GM18520 (cell line): ENCODE results near the gene MGMT.

Source experiments
- ATAC-seq: cut with Tn5 transposase; IDR thresholded peaks from one replicate; pipeline ENCODE4 v1.9.1; 2021; ENCODE audit not compliant: unreplicated experiment

The MGMT gene

DNA sequence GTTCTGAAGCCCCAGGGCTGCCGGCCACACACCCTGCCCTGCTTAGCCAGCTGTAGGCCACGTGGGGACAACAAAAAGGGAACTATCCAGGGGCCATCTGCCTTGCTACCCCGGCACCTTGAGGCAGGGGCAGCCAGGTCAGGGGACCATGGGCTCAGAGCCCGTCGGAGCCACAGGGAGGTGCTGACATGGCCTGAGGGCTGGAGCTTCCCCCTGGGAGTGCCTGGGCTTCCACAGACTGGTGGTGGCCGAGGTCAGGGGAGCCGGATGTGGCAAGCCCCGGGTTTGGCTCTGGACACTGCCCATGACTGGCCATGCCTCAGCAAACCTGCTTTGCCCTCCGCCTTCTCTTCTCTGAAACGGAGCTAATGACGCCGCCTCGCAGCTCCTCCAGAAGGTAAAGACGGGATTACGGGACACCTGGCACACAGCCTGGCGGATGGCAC, 318.5 kb downstream of the MGMT start:
- no peak for ATAC-seq

DNA sequence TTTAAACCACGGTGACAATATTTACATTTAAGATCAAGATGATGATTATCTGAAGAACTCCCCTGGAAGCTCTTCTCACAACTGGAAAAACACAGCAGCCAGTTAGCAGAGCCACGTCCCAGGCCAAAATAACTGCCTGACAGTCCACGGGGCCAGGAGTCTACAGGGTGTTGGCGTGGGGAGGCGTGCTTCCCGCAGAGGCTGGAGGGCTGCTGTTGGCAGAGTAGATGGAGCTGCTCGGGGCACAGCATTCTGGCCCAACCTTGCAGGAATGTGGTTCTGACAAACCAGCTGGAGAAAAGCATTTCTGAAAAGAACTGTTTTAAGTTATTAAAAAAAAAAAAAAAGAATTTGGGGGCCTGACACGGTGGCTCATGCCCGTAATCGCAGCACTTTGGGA, 319.2 kb downstream of the MGMT start:
- no peak for ATAC-seq

DNA sequence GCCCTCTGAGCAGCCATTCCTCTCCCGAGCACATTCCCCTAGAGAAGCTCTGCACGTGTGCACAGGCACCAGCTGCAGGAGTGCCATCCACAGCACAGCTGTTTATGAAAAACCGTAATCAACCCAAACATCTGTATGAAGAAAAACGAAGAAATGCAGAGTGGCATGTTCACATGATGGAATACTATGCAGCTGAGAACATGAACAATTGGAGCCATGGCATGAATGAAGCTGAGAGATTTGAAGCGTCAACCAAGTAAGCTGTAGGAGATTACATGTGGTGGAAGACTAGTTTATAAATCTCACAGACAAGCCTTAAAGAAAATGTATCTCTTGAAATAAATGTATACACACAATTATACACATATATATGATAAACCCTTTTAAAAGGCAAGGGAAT, 320.5 kb downstream of the MGMT start:
- ATAC-seq, result no peak

DNA sequence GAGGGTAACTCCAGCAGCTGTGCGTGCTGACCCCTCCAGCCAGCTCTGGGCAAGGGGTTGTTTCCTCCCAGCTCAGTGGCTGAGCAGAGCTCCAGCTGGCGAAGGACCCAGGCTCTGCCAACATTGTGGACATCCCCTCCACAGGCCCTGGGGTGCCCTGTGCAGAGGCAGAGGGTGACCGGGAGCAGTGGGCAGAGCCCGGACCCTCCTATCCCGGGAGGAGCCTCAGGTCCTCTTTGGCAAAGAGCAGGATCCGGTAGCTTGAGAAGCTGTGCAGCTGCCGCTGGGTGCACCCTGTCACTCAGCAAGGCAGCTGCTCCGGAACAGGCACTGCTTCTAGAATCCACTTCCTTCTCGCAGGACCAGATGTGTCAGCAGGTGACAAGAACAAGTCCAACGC, 321.2 kb downstream of the MGMT start:
- no peak for ATAC-seq

DNA sequence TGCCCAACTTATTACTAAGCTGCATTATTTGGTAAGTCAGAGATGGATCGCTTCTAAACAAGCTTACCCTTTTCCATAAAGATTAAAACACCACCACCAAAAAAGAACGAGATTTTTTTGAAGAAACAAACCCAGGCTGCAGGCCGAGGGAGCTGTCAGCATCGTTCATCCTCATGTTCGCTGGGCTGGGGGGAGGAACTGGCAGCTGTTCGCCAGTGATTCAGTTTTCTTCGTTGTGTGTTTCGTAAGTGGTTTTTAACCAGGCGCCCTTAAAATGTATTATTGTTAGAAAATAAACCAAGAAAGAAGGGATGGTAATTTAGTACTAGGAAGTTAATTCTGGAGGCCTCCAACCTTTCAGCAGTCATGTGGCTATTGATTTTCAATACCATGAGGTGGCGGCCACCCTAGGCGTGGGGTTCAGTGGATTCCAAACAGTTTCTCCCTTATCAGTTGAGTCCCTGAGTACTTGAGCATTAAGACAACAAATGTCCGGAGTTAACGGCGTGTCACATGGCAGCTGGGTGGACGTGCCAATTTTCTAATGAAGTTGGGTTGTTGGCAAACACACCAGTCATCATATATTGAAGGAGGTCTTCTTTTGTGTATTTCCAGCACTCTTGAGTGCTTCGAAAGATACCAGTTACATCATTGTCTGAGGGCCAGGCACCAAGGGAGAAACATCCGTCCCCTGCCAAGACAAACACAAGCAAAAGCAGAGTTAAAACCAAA, 323.8 kb downstream of the MGMT start:
- no peak for ATAC-seq

DNA sequence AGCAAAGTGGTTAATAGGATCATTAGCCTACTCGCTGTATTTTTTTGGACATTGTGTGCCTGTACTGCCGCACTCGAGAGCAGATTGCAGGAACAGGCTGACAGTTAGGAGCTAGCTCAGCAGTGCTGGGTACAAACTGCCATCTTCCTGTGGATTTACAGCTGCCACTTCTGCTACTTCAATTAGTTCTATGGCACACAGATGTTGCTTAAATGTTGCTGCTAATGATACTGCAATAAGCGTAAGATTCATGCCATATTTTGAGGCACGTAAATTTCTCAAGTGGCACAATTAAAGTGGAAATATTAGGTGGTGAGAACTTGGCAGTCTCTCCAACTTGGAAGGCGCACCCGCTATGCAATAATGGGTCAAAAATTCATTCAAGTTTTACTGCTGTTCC, 325.1 kb downstream of the MGMT start:
- ATAC-seq, result no peak

DNA sequence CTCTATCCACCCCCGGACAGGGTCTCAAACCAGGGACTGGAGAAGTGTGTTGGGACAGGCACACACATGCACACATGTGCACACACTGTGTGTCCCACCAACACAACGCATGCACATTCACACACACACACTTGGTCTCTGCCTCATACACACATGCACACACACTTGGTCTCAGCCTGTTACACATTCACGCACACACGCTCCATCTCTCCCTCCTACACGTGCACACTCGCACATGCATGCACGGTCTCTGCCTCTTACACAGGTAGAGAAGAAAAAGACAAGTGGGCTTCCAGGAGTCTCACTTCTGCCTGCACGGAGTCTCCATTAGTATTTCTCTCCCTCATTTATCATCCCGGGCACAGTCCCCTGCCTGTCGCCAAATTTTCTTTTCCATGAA, 325.8 kb downstream of the MGMT start:
- no peak for ATAC-seq

DNA sequence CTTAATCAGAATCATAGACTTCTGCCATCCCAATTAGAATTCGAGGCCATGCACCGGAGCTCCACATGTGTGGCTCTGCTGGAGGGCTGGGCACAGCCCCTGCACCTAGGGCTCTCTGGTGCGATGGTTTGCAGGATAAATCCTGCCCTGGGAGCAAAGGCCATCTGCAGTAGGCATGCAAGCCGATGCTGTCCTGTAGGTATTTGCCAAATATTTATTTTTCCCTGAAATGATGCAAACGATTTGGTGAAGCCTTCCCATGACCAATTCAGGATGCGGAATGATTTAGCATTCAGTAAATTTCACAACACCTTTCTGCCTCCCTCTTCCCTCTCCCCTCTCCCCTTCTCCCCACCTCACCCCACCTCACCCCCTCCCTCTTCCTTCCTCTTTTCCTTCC, 326.4 kb downstream of the MGMT start:
- ATAC-seq, result no peak

DNA sequence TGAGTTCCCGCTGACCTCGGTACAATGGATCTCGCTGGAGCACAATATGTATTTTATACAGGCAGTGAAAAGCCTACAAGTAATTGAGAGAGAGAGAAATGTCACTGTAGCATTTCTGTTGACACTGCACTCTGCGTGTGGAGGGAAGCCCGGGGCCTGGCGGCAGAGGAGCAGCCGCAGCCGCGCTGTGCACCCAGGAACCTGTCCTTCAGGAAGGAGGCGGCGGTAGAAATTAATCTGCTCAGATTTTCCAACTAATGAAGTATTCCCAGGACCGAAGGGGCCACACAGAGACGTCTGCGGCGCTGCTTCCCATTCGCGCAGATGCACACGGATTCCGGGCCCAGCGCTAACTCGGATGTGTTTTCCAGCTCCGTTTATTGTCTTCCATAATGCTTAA, 327.0 kb downstream of the MGMT start:
- ATAC-seq, result no peak

DNA sequence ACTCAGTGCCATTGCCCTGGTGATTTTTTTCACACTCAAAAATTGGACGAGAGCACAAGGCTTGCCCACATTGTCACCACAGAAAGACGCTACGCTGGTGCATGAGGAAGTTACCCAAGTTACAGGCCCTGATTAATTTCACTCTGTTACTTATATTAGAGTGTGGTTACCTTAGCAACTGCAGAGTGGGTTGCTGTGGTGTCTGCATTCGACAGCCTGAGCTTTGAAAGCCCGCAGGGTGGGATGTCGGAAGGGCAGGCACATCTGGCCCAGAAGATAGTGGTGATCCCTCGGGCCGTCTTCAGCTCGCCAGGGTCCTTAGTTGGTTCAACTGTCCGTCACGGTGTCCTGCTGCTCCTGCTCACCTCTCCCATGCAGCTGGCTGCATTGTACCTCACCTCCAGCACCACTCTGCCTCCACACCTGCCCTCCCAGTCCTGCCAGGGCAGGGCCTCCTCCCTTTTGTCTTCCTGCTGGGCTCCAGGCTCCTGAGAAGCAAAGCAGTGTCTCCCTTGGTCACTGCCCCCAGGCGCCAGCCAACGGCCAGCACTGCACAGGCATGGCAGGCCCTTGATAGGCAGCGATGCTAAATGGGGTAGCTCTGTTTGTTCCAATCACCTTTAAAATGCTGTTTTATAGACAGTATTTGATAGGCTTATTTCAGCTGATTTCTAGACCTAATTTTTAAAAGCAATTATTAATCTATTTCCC, 329.8 kb downstream of the MGMT start:
- ATAC-seq, result no peak

DNA sequence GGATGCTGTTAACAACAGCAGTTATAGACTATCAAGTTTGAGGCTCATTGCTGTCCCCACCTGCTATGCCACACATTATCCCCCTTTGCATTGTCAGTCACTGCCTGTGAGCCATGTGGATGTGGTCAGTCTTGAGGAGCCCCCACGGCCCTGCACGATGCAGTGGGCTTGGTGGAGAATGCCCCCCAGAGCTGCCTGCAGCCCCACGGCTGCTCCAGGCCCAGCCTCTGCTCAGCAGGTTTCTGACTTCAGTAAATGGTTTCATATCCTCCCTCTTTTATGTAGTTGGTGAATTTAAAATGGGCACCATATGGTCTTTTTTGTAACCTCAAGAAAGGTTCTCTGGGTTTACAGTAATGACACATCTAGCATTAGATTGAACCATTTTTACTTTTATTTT, 332.9 kb downstream of the MGMT start:
- no peak for ATAC-seq

DNA sequence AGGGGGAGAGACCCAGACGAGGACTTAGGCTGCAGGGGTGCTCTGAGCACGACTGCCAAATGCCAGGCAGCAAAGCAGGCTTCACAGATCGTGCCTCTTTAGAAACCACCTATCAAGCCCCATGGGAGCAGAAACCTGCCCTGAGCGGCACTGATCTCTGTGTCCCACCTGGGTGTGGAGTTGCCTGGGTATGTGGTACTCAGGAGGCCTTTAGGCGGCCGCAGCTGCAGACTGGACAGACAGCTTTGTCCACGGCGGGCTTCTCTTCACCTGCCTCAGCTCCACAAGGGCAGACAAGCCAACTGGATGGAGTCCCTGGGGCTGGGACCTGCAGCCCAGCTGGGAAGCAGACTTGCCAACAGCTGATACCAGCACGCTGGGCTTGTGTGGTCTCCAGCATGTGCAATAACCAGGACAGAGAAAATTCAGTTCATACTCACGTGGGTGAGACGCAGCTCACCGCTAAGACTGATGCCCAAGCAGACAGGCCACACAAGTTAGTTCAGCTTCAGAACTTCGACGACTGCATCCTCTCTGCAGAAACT, 333.8 kb downstream of the MGMT start:
- no peak for ATAC-seq

DNA sequence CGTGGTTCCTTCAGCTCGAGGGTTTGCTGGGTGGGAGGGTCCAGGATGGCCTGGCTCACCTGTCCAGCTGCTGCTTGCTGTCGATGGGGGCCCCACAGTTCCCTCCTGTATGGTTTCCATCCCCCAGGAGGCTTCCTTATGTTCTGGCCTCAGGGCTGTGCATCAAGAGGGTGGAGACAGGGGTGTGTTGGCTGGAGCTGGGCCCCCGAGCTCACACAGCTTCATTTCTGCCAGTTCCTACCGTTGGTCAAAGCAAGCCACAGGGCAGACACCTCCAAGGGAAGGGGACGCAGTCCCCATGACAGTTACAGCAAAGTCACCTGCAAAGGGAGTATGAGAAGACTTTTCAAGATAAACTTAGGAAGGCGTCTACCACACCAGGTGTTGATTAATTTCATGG, 340.2 kb downstream of the MGMT start:
- ATAC-seq, result no peak

DNA sequence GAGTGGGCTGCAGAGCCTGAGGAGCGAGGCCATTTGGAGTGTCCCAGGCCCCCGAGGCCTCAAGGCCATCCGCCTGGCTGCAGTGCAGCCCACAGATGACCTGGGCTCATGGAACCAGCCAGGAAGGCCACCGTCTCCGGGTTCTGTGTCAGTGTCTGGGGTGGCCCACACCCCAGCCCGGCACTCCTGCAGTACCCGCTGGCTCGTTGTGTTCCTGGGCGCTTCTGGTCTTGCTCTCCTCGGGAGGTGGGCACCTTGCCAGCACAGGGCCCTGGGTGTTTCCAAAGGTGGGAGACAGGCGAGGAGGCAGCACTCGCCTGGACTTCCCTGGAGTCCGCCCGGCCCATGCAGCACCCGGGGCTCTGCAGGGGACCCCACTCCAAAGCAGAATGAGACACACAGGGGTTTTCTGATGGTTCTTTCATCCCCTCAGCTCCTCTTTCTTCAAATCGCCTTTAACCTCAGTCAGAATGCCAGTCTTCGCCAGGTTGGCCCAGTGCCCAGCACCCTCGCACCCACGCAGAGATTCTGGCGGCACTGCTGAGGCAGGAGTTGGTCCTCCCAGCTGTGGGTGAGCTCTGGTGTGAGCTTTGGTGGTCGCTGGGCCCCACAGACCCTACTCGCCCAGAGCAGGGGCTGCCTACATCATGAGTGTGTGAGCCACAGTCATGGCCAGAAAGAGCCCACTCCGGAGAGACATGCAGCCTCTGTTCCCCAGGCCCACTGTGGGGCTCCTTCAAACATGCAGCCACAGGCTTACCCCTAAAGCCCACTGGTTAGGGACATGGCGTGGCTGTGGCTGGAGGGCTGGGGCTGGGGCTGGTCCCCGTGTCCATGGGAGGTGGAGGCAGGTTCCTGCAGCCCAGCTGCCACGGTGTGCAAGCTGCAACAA, 341.3 kb downstream of the MGMT start:
- ATAC-seq, result no peak

DNA sequence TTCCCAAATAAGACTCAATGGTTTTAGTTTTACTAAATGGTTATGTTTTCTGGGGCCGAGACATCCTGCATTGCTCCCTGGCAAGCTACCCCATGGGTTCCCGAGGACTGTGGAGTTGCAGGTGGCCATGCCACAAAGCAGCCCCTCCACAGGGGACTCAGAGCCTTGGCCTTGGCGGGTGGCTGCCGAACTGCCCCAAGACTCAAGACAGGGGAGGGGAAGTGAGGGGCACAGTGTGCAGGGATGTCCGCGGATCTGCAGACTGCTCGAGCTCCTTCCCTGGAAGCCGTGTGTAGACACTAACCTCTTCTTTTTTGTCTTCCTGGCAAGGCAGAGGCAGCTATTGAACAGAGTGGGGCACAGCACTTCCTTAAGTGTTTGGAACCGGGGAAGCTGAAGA, 342.4 kb downstream of the MGMT start:
- ATAC-seq, result no peak

DNA sequence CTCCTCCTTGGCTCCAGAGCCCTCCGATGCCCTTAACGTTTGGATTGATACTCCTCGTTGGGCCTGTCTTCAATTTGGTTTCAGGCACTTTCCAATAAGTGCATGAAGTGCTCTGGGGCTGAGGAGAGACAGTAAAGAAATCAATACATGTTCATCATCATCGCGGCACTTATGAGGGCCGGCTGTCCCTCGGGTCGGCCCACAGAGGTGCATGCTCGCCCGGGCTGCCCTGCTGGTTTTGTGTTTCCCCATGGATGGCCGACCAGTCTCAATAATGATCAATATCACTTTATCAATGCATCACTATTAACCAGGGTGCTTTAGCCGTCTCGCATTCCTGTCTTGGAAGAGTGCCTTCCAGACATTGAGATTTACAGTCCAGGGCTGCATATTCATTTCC, 342.8 kb downstream of the MGMT start:
- ATAC-seq, result no peak

DNA sequence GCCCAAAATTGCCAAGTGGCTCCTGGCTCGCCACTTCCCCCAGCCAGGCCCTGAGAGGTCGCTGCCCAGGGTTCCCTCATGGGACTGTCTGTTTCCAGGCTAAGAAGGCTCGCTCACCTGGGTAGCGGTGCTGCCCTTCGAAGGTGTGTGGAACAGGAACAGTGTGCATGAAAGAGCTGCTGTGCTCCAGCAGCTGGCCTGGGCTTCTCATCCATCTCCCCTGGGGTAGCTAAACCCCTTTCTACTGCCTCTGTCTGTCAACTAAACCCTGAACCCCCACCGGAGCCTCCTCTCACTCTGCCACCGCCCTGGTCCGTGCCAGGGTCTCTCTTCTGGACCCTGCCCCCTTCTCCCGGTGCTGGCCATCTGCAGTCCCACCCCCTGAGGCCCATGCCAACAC, 344.2 kb downstream of the MGMT start:
- ATAC-seq, result no peak

DNA sequence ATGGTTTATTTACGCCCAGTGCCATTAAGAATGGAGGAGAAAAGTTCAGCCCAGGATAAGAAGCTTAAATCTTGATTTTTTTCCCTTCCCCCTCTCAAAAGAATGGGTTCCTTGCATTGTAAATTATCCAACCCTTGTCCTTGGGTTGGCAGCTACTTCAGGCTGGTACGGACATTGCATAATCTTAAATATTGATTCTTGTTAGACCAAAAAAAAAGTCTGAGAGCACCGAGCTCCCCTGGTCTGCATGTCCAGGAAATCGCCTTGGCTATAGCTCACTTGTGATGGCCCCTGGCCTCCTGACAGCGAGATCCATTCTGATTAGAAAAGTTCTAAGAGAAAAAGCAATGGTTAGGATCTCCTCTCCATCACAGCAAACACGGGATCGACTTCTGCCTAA, 345.4 kb downstream of the MGMT start:
- no peak for ATAC-seq

DNA sequence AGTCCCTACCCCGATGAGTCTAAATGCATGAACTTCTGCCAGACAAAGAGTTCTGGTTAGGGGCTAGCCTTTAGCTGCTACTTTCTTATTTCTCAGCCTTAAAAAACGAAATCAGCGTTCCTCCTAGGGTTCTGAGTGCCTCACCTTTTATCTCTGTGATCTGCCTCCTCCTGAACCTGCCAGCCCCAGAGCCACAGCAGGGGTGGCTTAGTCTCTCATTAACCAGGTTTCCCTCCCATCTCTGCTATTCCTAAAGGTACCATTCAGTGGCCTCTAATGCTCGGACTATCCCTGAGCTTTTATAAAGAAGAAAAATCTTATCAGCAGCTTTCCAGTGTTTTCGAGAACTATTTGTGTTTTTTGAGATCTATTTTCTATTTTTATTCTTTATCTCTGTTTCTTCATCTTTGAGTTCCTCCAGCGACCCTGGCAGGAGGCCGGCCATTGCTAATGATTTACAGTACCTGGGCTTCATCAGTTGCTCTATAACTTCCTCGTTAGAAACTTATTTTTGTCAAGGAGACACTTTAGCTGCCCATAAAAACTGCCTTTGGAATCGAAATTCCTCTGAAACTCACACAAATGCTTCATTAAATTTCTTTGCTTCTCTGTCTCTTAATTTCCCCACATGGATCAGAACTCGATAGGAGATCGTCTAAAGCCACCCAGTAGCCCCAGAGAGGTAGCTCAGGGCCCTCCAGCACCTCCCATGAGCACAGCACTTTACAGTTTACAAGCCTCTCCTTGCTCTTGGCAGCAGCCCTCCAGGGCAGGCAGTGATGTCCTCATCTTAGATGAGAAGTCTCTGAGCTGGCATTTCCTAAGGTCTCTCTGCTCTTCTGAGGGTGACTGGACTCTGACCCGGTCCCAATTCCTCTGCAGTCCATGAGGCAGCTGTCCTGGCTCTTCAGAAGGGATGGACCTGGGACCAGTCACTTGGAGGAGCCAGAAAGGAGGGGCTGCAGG, 347.9 kb downstream of the MGMT start:
- ATAC-seq, result no peak

DNA sequence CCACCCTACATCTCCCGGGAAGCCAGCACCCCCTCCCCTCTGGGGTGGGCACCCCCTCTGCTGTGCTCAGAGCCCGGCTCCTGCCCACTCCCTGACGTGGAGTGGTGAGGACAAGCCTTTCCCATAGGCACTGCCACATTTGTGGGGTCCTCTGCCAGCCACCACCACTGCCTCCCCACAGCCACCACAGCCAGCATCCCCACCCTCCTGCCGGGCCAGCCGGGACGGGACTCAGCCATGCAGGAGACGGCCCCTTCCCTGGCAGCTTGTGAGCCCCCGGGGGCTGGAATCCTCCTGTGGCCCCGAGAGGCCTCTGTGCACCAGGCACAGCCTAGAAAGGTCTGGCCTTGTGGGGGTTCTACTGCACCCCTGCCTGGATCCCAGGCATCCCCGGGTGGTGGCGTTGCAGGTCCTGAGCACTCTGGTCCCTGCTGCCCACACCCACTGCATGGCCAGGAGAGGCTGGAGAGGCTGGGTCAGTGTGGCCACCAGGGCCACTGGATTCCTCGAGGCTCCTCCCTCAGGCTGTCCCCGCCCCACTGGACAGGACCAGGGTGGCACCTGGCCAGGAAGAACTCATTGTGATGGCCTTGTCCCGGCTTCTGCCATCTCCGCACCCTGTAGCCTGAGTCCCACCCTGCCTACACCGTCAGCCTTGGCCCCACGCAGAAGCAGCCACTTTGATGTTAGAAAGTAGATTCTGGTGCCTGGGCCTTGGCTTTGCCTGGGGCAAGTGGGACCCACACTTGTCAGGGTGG, 349.0 kb downstream of the MGMT start:
- ATAC-seq, result no peak
